Activated B cell treated with CpG ODN at 0.5 μM for 24 hours (primary cell): Measurements from ENCODE around the gene ZFP36. TPM values are rescaled to one million over a fixed set of nuclear protein-coding genes. Genes with fewer than 3 reads are reported as not detected.

Experiments used
- ATAC-seq: fragments of 200-7000 bp; cut with Tn5 transposase; one replicate; pipeline ENCODE4 v1.10.0; 2021; ENCODE audit warnings: low read depth, mild to moderate bottlenecking, moderate library complexity
- CTCF ChIA-PET: fragments of 350-600 bp; sonication (Branson Sonifier 250); formaldehyde crosslinking; loops from one replicate; lab custom pipeline; 2021; ENCODE audit warnings: antibody characterized with exemption; lab: Charles Lee
- POLR2A ChIA-PET: fragments of 350-600 bp; sonication (Branson Sonifier 250); formaldehyde crosslinking; loops from one replicate; lab custom pipeline; 2021; ENCODE audit warnings: antibody characterized with exemption; lab: Charles Lee
- DNase-seq: peaks from one replicate; pipeline ENCODE4 v3.0.0; 2022
- H3K27ac Mint-ChIP-seq: one replicate; pipeline ENCODE4 v1.8.0; 2020; ENCODE audit warnings: mixed read lengths
- H3K27me3 Mint-ChIP-seq: one replicate; pipeline ENCODE4 v1.8.0; 2021; ENCODE audit warnings: mixed read lengths
- H3K36me3 Mint-ChIP-seq: one replicate; pipeline ENCODE4 v1.8.0; 2021; ENCODE audit warnings: low read depth, mixed read lengths
- H3K4me1 Mint-ChIP-seq: one replicate; pipeline ENCODE4 v1.8.0; 2021; ENCODE audit warnings: mixed read lengths
- H3K4me3 Mint-ChIP-seq: one replicate; pipeline ENCODE4 v1.8.0; 2020; ENCODE audit warnings: mild to moderate bottlenecking, mixed read lengths
- H3K9me3 Mint-ChIP-seq: one replicate; pipeline ENCODE4 v1.8.0; 2020; ENCODE audit warnings: mixed read lengths
- CTCF ChIP-seq: fragments of 200-600 bp; IDR thresholded peaks from one replicate; pipeline ENCODE4 v1.8.0; 2022; ENCODE audit warnings: antibody characterized with exemption, mild to moderate bottlenecking
- intact Hi-C: fragments of 100-400 bp; cut with micrococcal nuclease; formaldehyde crosslinking; loops from one replicate; pipeline ENCODE4 v1.15.1; 2024
- total RNA-seq: library from RNA; stranded (reverse); gene quantifications from 2 replicates; pipeline ENCODE4 v1.2.3, GENCODE V29; 2022

The ZFP36 gene
- total RNA-seq, 1 donor from 2014 or later: 206 TPM

GRCh38 chr19:39436350-39436716 lies 29.7 kb downstream of the ZFP36 start:
- TF ChIP-seq CTCF: no peak
- DNase-seq (no peak), ATAC-seq (no peak)
- H3K9me3 Mint-ChIP-seq: no peaks in the 10 kb centered on the region
- H3K27ac Mint-ChIP-seq: peak overlapping the region; percentile 96
- H3K4me1 Mint-ChIP-seq: peaks cover 50% of the 10 kb centered on the region
- H3K4me3 Mint-ChIP-seq: peak overlapping the region; percentile 98
- ChIA-PET CTCF (interaction anchor here (0.6 to 1.5 kb wide), 9 partner anchors 24 to 236 kb away, joined by 3 to 6 read pairs (median 4); partner anchors contain the start of genes EID2B, MED29, PAF1 and PLEKHG2), POLR2A (interaction anchor here (0.5 to 11.0 kb wide), 42 partner anchors 9 to 1933 kb away, joined by 3 to 285 read pairs (median 5); partner anchors contain the start of genes B9D2, C19orf47, DYRK1B and EID2)
- intact Hi-C loops: loop anchor here (1.0 to 5.0 kb wide), 4 partner anchors 9 to 94 kb away; partner anchors contain the start of genes MED29, PAF1, PLEKHG2 and SAMD4B
- H3K36me3 Mint-ChIP-seq: peaks cover 36% of the 10 kb centered on the region
- H3K27me3 Mint-ChIP-seq: no peaks in the 10 kb centered on the region

GRCh38 chr19:39438270-39438934 lies 31.8 kb downstream of the ZFP36 start:
- no peaks in the 10 kb centered on the region for H3K27me3 Mint-ChIP-seq
- no peak overlapping the region for H3K4me3 Mint-ChIP-seq
- DNase-seq (no peak), ATAC-seq (no peak)
- H3K4me1 Mint-ChIP-seq: peaks cover 42% of the 10 kb centered on the region
- H3K9me3 Mint-ChIP-seq: no peaks in the 10 kb centered on the region
- ChIA-PET CTCF (interaction anchor here (0.9 to 1.6 kb wide), 3 partner anchors 64 to 96 kb away, joined by 3 to 4 read pairs (median 4); partner anchors contain the start of gene EID2B), POLR2A (interaction anchor here (0.6 to 1.4 kb wide), 3 partner anchors 7 to 727 kb away, joined by 3 to 5 read pairs (median 4); partner anchors contain the start of gene SUPT5H)
- H3K27ac Mint-ChIP-seq: no peak overlapping the region
- TF ChIP-seq CTCF: no peak
- intact Hi-C loops: loop anchor here (5.0 kb wide), 1 partner anchor 96 kb away; the partner anchor contains the start of gene SAMD4B
- H3K36me3 Mint-ChIP-seq: peaks cover 23% of the 10 kb centered on the region

GRCh38 chr19:39444598-39445195 lies 38.0 kb downstream of the ZFP36 start:
- intact Hi-C loops: loop anchor here (1.0 to 10.0 kb wide), 10 partner anchors 8 to 1306 kb away; partner anchors contain the start of genes ACTMAP, DLL3, DYRK1B and KCNK6
- CTCF ChIA-PET: interaction anchor here (0.7 kb wide), 2 partner anchors 30 to 32 kb away, joined by 3 read pairs; partner anchors contain the start of gene PLEKHG2

GRCh38 chr19:39445196-39446111 lies 38.8 kb downstream of the ZFP36 start, which contains the start of gene SUPT5H:
Gene SUPT5H, plus strand, starts transcription at chr19:39445582. Its CDS starts 309 bp downstream, at chr19:39445891.
- peak within 1 kb of the TSS; percentile 93 for H3K27ac Mint-ChIP-seq
- DNase-seq (peak; percentile 84), ATAC-seq (peak; percentile 94)
- H3K27me3 Mint-ChIP-seq: no peaks in the 10 kb centered on the region
- POLR2A ChIA-PET: interaction anchor here (0.5 to 7.4 kb wide), 27 partner anchors 8 to 1818 kb away, joined by 3 to 185 read pairs (median 5); partner anchors contain the start of genes EID2B, MED29, PAF1 and PLEKHG2
- H3K4me3 Mint-ChIP-seq: peak within 1 kb of the TSS; percentile 96
- TF ChIP-seq CTCF: no peak
- intact Hi-C loops: loop anchor here (1.0 to 10.0 kb wide), 9 partner anchors 9 to 1305 kb away; partner anchors contain the start of genes ACTMAP, DLL3, DYRK1B and KCNK6
- no peaks in the 10 kb centered on the region for H3K9me3 Mint-ChIP-seq
- H3K36me3 Mint-ChIP-seq: peaks cover 38% of the 10 kb centered on the region
- H3K4me1 Mint-ChIP-seq: peaks cover 62% of the 10 kb centered on the region
- CTCF ChIA-PET: interaction anchor here (0.7 to 1.0 kb wide), 2 partner anchors 29 to 89 kb away, joined by 3 read pairs; no protein-coding TSS in a partner anchor

More at GRCh38 chr19:39444598-39445195, 38.0 kb downstream of the ZFP36 start:
- no peak for TF ChIP-seq CTCF
- peak overlapping the region; percentile 93 for H3K27ac Mint-ChIP-seq
- H3K4me3 Mint-ChIP-seq: peak overlapping the region; percentile 96
- DNase-seq: no peak
- H3K36me3 Mint-ChIP-seq: peaks cover 36% of the 10 kb centered on the region
- POLR2A ChIA-PET: interaction anchor here (0.5 to 7.4 kb wide), 27 partner anchors 7 to 1819 kb away, joined by 3 to 185 read pairs (median 5); partner anchors contain the start of genes EID2B, MED29, PAF1 and PLEKHG2
- H3K27me3 Mint-ChIP-seq: no peaks in the 10 kb centered on the region
- H3K9me3 Mint-ChIP-seq: no peaks in the 10 kb centered on the region
- peaks cover 61% of the 10 kb centered on the region for H3K4me1 Mint-ChIP-seq
- no peak for ATAC-seq
